Measurements from ENCODE around the gene RCN1. TPM values are rescaled to one million over a fixed set of nuclear protein-coding genes. Genes with fewer than 3 reads are reported as not detected.
"Not testable (repeated sequence)": the region's sequence is repeated elsewhere in the genome, so short reads cannot be mapped to it uniquely, and the experiment has no call there.

RCN1 gene
- total RNA-seq, 1 experiment from 2014 or later: 283 TPM

GRCh38 chr11:32079553-32079952 is 11.3 kb upstream of the RCN1 start:
- DNase-seq (ENCODE audit: low spot score): no peak

GRCh38 chr11:32080361-32080980 is 10.4 kb upstream of the RCN1 start:
- DNase-seq (ENCODE audit: low spot score): no peak

GRCh38 chr11:32081129-32081641 is 9.7 kb upstream of the RCN1 start:
- DNase-seq (ENCODE audit: low spot score): peak; percentile 82

GRCh38 chr11:32081901-32082300 is 9.0 kb upstream of the RCN1 start:
- DNase-seq (ENCODE audit: low spot score): no peak

- no peak for DNase-seq (ENCODE audit: low spot score)
Measured at GRCh38 chr11:32082346-32082986, 8.4 kb upstream of the RCN1 start.

- peak; percentile 64 for DNase-seq (ENCODE audit: low spot score)
Measured at GRCh38 chr11:32087597-32087996, 3.3 kb upstream of the RCN1 start.

GRCh38 chr11:32088117-32088941 is 2.5 kb upstream of the RCN1 start:
- peak; percentile 92 for DNase-seq (ENCODE audit: low spot score)

GRCh38 chr11:32092581-32093170 is 1.8 kb downstream of the RCN1 start:
- DNase-seq (ENCODE audit: low spot score): no peak

- no peak for DNase-seq (ENCODE audit: low spot score)
Measured at GRCh38 chr11:32094923-32095322, 4.0 kb downstream of the RCN1 start.

GRCh38 chr11:32098142-32098903 is 7.4 kb downstream of the RCN1 start:
- no peak for DNase-seq (ENCODE audit: low spot score)

- DNase-seq (ENCODE audit: low spot score): no peak
Measured at GRCh38 chr11:32099516-32099915, 8.6 kb downstream of the RCN1 start.

GRCh38 chr11:32100495-32100894 is 9.6 kb downstream of the RCN1 start:
- no peak for DNase-seq (ENCODE audit: low spot score)

GRCh38 chr11:32101791-32102190 is 10.9 kb downstream of the RCN1 start:
- DNase-seq (ENCODE audit: low spot score): no peak

- DNase-seq (ENCODE audit: low spot score): not testable (repeated sequence)
Measured at GRCh38 chr11:32103121-32103719, 12.3 kb downstream of the RCN1 start.

- no peak for DNase-seq (ENCODE audit: low spot score)
Measured at GRCh38 chr11:32103941-32104340, 13.1 kb downstream of the RCN1 start.

GRCh38 chr11:32105871-32106560 is 15.1 kb downstream of the RCN1 start:
- DNase-seq (ENCODE audit: low spot score): no peak

- DNase-seq (ENCODE audit: low spot score): no peak
Measured at GRCh38 chr11:32107647-32108046, 16.8 kb downstream of the RCN1 start.

GRCh38 chr11:32108576-32108975 is 17.7 kb downstream of the RCN1 start:
- no peak for DNase-seq (ENCODE audit: low spot score)

- peak; percentile 92 for DNase-seq (ENCODE audit: low spot score)
Measured at GRCh38 chr11:32109138-32109537, 18.3 kb downstream of the RCN1 start.

- DNase-seq (ENCODE audit: low spot score): peak; percentile 62
Measured at GRCh38 chr11:32109592-32109991, 18.7 kb downstream of the RCN1 start.

All from H4 (cell line).